Raji (cell line): Measurements from ENCODE around the gene KIF21B.

Experiments
- POLR2A ChIP-seq: IDR thresholded peaks from 2 replicates; pipeline ENCODE4 v1.6.1; 2011; ENCODE audit warnings: low read depth, low read length, control low read depth; ENCODE audit not compliant: insufficient read depth

Gene KIF21B

DNA sequence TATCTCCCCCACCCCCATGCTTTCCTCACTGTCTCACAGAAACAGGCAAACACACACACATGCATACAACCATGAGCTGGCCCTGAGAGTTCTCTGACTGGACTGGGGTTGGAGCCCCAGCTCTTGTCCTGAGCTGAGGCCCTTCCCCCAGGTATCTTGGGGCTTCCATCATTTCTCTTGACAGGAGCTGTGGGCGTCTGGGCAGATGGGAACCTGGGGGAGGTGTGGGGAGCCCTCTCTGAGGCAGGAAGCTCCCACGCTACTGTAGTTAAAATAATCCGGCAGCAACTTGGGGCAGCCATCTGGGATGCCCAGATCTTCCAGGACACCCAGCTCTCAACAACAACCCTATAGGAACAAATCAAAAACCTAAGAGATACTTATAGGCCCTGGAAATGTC lies 2.7 kb upstream of the KIF21B start:
- TF ChIP-seq POLR2A = no peak

DNA sequence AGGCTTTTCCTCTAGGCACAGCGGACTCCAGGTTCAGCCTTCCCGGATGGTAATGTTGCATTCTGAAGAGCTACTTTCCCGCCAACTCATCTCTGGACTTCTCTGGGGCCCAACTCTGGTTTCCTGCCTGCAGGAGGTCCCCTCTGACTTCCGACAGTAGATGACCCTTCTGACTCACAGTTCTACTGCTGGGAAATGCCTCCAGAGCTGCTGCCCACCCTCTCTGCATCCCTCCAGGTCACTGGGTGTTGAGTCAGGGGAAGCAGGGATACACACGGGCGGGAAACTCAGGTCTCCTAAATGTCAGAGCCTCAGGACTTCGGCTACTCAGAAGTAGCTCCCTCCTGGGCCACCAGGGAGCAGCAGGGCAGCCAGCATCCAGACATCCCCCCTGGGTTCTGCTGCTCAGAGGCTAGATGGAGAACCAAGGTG lies 2.1 kb upstream of the KIF21B start:
- no peak for TF ChIP-seq POLR2A

DNA sequence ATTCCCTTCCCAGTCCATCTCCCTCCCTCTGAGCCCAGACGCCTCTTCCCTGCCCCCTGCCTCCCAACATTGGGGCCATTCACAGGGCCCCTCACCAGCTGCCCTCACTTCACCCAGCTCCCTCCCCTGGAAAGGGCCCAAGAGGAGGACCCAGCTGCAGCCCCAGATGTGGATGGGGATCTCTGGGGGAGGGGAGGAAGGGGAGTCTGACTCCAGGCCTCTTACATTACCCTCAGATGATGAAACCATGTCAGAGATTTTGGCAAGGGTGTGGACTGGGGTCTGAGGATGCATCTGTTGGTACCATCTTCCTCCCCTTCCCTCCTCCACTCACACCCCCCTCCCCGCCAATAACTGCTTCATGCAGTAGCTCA lies 1.1 kb upstream of the KIF21B start:
- no peak for TF ChIP-seq POLR2A

DNA sequence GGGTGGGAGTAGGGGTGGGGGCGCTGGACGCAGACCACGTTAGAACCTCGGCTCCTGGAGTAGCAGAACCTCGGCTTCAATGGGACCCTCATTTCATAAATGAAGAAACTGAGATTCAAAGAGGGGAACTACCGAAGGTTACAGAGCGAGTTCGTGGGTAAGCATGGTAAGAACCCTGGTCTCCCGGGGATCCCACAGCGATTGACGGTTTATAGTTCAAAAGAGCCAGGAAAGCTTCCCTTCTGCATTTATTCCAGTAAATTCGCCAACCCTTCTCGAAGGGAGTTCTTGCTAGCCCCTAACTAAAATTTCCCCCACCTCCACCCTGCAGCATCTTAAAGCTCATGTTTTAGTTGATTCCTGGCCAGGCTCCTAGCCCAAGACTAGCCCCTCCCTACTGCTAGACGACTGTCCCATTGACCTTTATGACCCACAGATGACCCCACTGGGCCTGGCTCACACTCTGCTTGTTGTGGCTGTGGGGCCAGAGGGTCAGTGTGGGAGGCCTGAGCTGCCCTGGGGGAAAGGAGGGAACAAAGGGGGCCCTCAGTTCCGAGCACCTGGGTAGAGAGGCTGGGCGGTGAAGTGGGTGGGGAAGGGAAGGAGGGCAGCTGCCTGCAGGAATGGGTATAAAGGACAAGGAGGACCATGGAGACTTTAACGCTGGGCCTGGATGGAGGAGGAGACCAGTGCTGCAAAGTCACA lies 558 bp upstream of the KIF21B start:
- peak; percentile 4; the same call in 1 of the 2 replicates for TF ChIP-seq POLR2A

DNA sequence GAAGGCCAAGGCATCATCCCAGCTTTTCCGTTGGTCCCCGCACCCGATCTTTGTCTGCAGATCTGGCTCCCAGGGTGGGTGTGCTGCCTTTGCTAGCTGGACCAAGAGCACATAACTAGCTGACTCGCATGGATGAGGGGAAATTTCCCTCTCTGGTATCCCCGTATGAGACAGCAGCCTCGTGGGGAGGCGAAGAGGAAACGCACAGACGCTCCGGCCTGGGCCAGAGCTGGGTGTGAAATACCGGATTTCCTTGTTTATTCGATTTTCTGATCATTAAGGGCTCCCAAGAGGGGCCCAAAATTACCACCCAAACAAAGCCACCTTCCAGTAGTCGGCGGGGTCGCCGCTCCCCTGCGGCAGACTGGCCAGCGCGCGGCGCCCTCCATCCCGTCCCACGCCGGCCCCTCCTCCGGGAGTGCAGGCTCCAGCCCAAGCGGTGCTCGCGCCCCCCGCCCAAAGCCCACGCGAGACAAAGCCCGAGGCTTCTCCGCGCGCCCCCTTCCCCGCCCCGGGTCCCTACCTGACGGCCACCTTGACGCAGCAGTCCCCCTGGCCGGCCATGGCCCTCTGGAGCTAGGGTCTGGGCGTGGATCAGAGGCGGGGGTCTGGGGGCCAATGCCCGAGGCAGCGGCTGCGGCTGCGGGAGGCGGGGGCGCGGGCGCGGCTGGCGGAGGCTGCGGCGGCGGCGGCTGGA lies 546 bp downstream of the KIF21B start:
- TF ChIP-seq POLR2A = 0 out of 2 replicates have a peak, but pooled peaks have one; percentile 20

DNA sequence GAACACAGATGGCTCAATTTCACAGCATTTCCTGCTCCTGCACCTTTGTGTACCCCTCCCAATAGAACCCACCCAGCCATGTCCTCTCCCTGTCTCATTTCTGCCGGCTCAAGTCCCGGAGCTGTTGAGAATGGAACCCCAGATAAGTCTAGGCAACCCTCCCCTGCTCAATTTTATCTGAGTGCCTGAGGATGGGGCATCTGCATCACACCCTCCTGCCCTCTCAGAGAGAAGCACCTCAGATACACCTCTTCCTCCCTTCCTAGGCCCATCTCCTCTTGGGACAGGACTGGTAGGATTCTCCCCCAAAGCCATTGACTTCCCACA lies 1.1 kb downstream of the KIF21B start:
- no peak; the same call in 1 of the 2 replicates for TF ChIP-seq POLR2A

DNA sequence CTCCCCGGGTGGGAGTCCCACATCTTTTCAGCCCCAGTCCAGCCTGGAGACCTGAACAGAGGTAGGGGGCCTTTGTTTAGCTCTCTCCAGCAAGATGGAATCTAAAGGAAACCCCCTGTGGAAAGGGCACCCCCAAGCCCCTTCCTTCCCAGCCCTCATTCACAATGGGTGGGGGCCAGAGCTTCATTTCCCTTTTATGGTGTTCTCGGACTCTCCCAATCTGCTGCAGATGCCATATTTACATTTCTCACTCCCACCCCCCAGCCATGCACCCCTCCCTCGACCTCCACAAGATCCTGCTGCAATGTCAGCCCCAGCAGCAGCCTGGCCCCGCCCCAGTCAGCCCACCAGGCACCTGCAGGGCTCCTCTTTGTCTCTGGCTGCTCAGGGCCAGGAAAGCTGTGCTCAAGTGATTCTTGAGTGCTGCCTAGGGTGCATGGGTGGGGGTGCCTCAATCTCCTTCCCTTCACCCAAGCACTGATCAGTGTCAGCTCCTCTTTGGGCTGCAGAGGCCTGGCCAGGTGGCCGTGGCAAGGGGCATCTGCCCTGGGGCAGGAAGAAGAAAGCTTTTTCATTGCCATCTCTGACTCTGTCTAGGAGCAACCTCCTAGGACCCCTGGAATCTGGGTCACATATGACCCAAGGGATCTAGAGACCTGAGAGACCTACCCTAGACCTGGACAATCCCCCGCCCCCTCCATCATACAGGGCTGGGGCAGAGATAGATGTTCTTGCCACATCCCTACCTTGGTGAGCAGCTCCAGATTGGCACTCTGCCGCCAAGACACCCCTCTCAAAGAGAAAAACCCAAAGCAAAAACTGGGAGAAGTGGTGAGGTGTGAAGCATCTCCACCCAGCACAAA lies 1.7 kb downstream of the KIF21B start:
- TF ChIP-seq POLR2A = peak; percentile 45

DNA sequence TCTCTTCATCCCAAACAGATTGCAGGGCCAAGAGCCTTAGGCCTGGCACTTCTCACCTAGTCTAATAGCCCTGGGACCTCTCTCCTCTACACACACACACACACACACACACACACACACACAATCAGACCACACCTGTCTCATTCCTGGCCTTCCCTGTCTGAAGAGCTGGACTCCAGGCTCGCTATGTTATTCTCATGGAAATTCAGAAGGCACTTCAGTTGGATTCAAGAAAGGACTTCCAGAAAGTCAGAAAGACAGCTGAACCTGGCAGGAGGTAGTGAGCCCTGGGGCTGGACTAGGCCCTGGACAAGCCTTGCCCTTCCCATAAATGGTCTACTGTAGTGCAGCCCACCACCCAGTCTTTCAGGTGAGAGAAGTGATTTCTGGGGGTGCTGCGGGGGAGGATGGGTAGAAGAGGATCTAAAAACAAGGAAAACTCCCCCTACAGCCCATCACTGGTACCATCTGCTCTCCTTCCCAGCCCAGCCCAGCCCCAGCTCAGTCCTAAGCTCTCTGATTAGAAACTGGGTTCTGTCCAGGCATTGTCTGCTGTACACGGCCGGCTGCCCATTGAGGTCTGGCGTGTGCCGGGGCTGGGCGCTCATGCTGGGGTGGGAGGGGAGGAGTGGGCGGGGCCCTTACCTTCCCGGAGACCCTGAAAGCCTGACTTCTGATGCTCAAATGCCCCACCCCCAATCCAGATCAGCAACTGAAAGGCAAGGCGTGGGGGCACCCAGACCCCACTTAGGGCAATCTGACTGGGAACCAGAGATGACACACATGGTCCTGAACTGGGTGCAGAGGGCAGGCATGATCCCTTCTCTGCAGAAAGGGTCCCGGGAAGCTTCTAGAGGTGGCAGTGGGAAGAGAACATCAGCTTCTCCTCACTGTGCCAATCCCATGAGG lies 2.5 kb downstream of the KIF21B start:
- TF ChIP-seq POLR2A = no peak

DNA sequence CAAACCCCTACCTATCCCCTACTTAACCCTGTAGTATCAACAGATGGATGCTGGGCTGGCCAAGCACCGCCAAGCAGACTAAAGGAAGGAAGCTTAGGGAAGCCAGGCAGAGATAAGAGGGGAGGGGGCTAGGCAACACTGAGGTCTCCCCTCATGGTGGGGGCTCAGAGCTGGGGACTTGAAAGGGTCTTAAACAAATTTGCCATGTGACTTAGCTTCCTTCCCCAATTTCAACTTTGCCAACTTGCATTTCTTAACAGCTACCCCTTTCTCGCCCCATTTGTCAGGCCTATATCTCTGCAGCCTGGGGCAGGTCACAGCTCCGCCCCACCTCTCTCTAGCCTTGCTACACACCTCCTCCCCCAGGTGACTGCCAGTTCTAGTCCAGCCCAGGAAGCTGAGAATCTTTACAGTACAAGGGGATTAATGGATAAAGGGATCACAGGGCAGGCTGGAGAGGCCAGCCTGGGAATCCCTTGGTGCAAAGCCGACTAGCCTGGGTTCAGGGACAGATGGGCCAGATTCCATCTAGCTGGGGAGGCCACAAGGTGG lies 3.4 kb downstream of the KIF21B start:
- no peak for TF ChIP-seq POLR2A

DNA sequence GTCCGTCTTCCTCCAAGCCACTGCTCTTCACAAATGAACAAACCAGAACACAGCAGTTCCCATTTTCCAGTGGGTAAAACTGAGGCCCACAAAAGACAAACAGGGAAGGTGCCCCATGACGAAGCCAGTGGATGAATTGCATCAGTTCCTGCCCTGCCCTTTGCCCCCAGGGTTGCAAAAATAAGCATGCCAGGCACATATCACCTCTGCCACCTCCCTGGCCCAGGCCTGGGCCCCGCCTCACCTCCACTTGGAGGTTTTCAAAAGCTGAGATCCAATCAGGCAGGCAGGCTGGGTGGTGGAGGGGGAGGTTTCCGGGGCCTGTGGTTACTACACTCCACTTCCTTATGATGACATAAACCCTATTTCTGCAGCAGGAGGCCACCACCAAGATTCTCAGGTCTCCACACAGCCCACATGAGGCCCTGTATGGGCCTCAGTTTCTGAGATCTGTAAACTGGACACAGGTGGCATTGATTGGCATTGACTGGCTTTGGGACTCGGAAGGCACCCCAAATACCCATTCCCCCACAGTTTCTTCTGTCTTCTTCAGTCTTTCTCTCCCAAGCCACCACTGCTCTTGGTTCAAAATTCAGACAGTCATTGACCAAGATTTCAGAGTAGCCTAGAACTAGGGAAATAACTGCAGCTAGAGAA lies 4.1 kb downstream of the KIF21B start:
- peak; percentile 69 for TF ChIP-seq POLR2A

DNA sequence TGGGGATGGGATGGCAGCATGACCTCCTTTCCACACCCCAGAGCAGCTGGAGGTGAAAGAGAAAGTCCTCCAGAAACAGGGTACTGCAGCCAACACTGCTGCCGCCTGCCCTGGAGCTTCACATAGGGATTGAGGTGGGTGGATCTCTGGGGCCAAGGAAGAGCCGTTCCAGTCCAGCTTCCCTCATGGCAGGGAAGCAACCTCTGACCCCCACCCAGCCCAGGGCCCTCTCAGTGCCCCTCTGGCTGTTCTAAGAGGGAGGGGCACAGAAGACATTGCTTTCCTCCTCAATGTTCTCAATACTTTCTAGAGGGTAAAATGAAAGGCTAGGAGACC lies 5.7 kb downstream of the KIF21B start:
- TF ChIP-seq POLR2A = no peak

DNA sequence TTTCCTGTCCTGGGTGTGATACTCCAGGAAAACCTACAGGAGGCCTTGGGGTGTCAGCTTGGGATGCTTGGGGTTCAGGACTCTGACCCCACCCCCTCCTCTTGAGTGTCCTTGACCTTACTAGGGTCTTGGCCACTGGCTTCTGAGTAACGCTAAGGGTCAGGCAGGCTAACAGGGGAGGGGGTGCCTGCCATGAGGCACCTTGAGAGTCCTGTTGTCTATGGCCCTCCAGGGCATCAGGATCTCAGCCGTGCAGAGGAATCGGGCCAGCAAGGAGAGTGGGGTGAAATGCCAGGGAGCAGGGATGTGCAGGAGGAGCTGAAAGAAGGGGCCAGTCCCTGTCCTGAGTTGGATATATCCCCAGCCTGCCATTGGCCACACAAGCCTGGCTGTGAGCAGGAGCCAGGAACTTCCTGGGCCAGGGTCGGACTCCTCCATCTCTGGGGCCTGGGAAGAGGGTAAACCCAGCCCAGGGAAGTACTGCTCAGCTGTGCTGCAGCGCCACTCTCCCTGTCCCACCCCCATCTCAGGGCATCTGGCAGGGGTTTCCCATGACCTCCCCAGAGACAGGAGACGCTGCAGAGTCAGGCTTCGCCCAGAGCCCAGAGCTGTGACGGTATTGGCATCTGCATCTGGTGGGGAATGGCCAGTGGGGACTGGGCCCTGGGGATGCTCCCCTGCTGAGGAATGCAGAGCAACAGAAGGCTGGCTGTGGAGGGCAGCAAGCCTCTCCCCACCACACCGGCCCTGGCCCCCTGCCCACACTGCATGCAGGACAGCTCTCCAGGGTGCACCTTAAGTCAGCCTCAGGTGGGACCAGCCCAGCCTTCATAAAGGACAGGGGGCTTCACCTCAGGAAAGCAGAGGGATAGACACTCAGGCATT lies 6.3 kb downstream of the KIF21B start:
- no peak for TF ChIP-seq POLR2A

DNA sequence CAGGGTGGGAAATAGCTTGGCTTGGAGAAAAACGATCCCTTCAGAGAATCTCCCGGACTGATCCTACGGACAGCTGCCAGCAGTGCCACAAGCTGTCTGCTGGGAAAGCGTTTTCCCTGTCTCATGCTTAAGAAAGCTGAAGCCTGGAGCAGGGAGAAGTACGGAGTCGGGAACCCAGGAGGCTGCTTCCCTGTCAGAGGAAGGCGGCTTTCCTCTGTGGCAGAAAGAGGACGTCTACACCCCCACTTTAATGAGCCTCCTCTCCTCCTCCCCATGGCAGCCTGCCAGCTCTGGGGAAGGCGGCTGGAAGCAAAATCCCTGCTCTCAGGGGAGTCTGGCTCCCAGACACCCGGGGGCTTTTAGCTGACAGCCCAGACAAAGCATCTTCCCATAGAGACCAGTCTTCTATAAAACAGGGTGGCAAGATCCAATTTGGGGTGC lies 7.3 kb downstream of the KIF21B start:
- TF ChIP-seq POLR2A = no peak
